Right kidney (tissue), 1 donor: ENCODE results near the gene VSNL1.

Experiments
- DNase-seq: peaks from one replicate; pipeline ENCODE4 v3.0.0-alpha.2; 2016

The VSNL1 gene

GRCh38 chr2:17646081-17646554 is 105.6 kb downstream of the VSNL1 start:
- DNase-seq: peak; percentile 44

GRCh38 chr2:17646838-17647701 is 106.6 kb downstream of the VSNL1 start:
- no peak for DNase-seq

GRCh38 chr2:17648581-17648980 is 108.1 kb downstream of the VSNL1 start:
- no peak for DNase-seq

GRCh38 chr2:17649026-17649425 is 108.5 kb downstream of the VSNL1 start:
- DNase-seq: no peak

GRCh38 chr2:17652681-17653394 is 112.3 kb downstream of the VSNL1 start:
- no peak for DNase-seq

GRCh38 chr2:17657759-17658158 is 117.3 kb downstream of the VSNL1 start:
- no peak for DNase-seq

- no peak for DNase-seq
Measured at GRCh38 chr2:17658251-17658843, 117.9 kb downstream of the VSNL1 start.

GRCh38 chr2:17660219-17660618 is 119.7 kb downstream of the VSNL1 start:
- DNase-seq: no peak

- no peak for DNase-seq
Measured at GRCh38 chr2:17661460-17661859, 121.0 kb downstream of the VSNL1 start.

GRCh38 chr2:17662723-17663122 is 122.2 kb downstream of the VSNL1 start:
- no peak for DNase-seq

- DNase-seq: no peak
Measured at GRCh38 chr2:17664534-17664933, 124.0 kb downstream of the VSNL1 start.

- DNase-seq: no peak
Measured at GRCh38 chr2:17667898-17668297, 127.4 kb downstream of the VSNL1 start.

- no peak for DNase-seq
Measured at GRCh38 chr2:17672583-17673317, 132.3 kb downstream of the VSNL1 start.

- DNase-seq: no peak
Measured at GRCh38 chr2:17674817-17675216, 134.3 kb downstream of the VSNL1 start.

GRCh38 chr2:17680119-17680518 is 139.6 kb downstream of the VSNL1 start:
- DNase-seq: no peak

- no peak for DNase-seq
Measured at GRCh38 chr2:17682098-17682857, 141.8 kb downstream of the VSNL1 start.

- no peak for DNase-seq
Measured at GRCh38 chr2:17683981-17684380, 143.5 kb downstream of the VSNL1 start.

- DNase-seq: no peak
Measured at GRCh38 chr2:17688600-17688999, 148.1 kb downstream of the VSNL1 start.

GRCh38 chr2:17689010-17689409 is 148.5 kb downstream of the VSNL1 start:
- no peak for DNase-seq

- DNase-seq: no peak
Measured at GRCh38 chr2:17690776-17691175, 150.3 kb downstream of the VSNL1 start.
